Measurements from ENCODE around the gene ZNF609. TPM values are rescaled to one million over a fixed set of nuclear protein-coding genes. Genes with fewer than 3 reads are reported as not detected.

Gene ZNF609
- total RNA-seq, 2 donors from 2014 or later: 13.4 to 23.7 TPM

- H3K4me1 ChIP-seq: peaks cover 0 to 74% of the 10 kb centered on the region in 2 donors
- peak overlapping the region in 1 of 2 donors; percentile 89 for H3K4me3 ChIP-seq
- no peaks in the 10 kb centered on the region for H3K27me3 ChIP-seq
- H3K36me3 ChIP-seq: no peaks in the 10 kb centered on the region
- H3K9me3 ChIP-seq: no peaks in the 10 kb centered on the region
- DNase-seq (ENCODE audit: low spot score): no peak
- H3K27ac ChIP-seq: peak overlapping the region; percentile 79 to 94
- TF ChIP-seq, protein P1, sequence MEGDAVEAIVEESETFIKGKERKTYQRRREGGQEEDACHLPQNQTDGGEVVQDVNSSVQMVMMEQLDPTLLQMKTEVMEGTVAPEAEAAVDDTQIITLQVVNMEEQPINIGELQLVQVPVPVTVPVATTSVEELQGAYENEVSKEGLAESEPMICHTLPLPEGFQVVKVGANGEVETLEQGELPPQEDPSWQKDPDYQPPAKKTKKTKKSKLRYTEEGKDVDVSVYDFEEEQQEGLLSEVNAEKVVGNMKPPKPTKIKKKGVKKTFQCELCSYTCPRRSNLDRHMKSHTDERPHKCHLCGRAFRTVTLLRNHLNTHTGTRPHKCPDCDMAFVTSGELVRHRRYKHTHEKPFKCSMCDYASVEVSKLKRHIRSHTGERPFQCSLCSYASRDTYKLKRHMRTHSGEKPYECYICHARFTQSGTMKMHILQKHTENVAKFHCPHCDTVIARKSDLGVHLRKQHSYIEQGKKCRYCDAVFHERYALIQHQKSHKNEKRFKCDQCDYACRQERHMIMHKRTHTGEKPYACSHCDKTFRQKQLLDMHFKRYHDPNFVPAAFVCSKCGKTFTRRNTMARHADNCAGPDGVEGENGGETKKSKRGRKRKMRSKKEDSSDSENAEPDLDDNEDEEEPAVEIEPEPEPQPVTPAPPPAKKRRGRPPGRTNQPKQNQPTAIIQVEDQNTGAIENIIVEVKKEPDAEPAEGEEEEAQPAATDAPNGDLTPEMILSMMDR (IDR thresholded peaks at IDR 0.05): no peak
These were observed 240.7 kb downstream of the ZNF609 start for GRCh38 chr15:64701051-64701450.

- H3K9me3 ChIP-seq: no peaks in the 10 kb centered on the region
- no peak for DNase-seq (ENCODE audit: low spot score)
- H3K36me3 ChIP-seq: no peaks in the 10 kb centered on the region
- peak overlapping the region; percentile 85 to 89 for H3K4me3 ChIP-seq
- TF ChIP-seq, protein P1 (IDR thresholded peaks at IDR 0.05): no peak
- H3K27me3 ChIP-seq: no peaks in the 10 kb centered on the region
- peaks cover 0 to 68% of the 10 kb centered on the region in 2 donors for H3K4me1 ChIP-seq
- H3K27ac ChIP-seq: peak overlapping the region; percentile 79 to 94
These were observed 241.3 kb downstream of the ZNF609 start for GRCh38 chr15:64701482-64702184.

GRCh38 chr15:64702816-64703631 lies 242.6 kb downstream of the ZNF609 start:
- TF ChIP-seq, protein P1 (IDR thresholded peaks at IDR 0.05): no peak
- peak overlapping the region; percentile 85 to 89 for H3K4me3 ChIP-seq
- H3K4me1 ChIP-seq: peaks cover 0 to 54% of the 10 kb centered on the region in 2 donors
- no peaks in the 10 kb centered on the region for H3K36me3 ChIP-seq
- DNase-seq (ENCODE audit: low spot score): peak; percentile 96
- no peaks in the 10 kb centered on the region for H3K9me3 ChIP-seq
- peak overlapping the region; percentile 89 to 94 for H3K27ac ChIP-seq
- no peaks in the 10 kb centered on the region for H3K27me3 ChIP-seq

- TF ChIP-seq, protein P1 (IDR thresholded peaks at IDR 0.05): no peak
- Histone ChIP-seq H3K27ac (peak overlapping the region; percentile 89 to 94), H3K4me1 (peaks cover 0 to 49% of the 10 kb centered on the region in 2 donors), H3K9me3 (no peaks in the 10 kb centered on the region), H3K36me3 (no peaks in the 10 kb centered on the region), H3K4me3 (peak overlapping the region; percentile 85 to 89), H3K27me3 (no peaks in the 10 kb centered on the region)
- no peak for DNase-seq (ENCODE audit: low spot score)
These were observed 243.2 kb downstream of the ZNF609 start for GRCh38 chr15:64703632-64703959.

- H3K27me3 ChIP-seq: no peaks in the 10 kb centered on the region
- no peak overlapping the region for H3K27ac ChIP-seq
- DNase-seq (ENCODE audit: low spot score): no peak
These were observed 244.6 kb downstream of the ZNF609 start for GRCh38 chr15:64705006-64705405.

More at GRCh38 chr15:64705006-64705405, 244.6 kb downstream of the ZNF609 start:
- H3K9me3 ChIP-seq: no peaks in the 10 kb centered on the region
- H3K4me1 ChIP-seq: peaks cover 0 to 34% of the 10 kb centered on the region in 2 donors
- TF ChIP-seq, protein P1 (IDR thresholded peaks at IDR 0.05): no peak
- no peak overlapping the region for H3K4me3 ChIP-seq
- peaks cover 4% of the 10 kb centered on the region for H3K36me3 ChIP-seq
